Activated CD8-positive, alpha-beta memory T cell treated with anti-CD3 and anti-CD28 coated beads for 1 hour (primary cell): ENCODE results near the gene KATNA1.
"Not testable (repeated sequence)": the region's sequence is repeated elsewhere in the genome, so short reads cannot be mapped to it uniquely, and the experiment has no call there.

Source experiments
- DNase-seq, 2 donors: peaks; one replicate each; pipeline ENCODE4 v3.0.0-alpha.2; 2020; ENCODE audit warnings: low read depth in 1 of 2; ENCODE audit errors: extremely low read depth in 1 of 2

Gene KATNA1

GRCh38 chr6:149648148-149649145 is at the start of gene KATNA1:
Gene KATNA1, minus strand, starts transcription at chr6:149648714. Its CDS starts 10,167 bp downstream, at chr6:149638547.
- peak; percentile 51 to 78 for DNase-seq

- DNase-seq: no peak
Measured at GRCh38 chr6:149698175-149698574, 49.7 kb upstream of the KATNA1 start.

GRCh38 chr6:149696901-149697300 is 48.4 kb upstream of the KATNA1 start:
- DNase-seq: no peak

- no peak for DNase-seq
Measured at GRCh38 chr6:149694921-149695320, 46.4 kb upstream of the KATNA1 start.

GRCh38 chr6:149691201-149691600 is 42.7 kb upstream of the KATNA1 start:
- DNase-seq: no peak

- no peak for DNase-seq
Measured at GRCh38 chr6:149686230-149686629, 37.7 kb upstream of the KATNA1 start.

- no peak for DNase-seq
Measured at GRCh38 chr6:149683256-149683859, 34.8 kb upstream of the KATNA1 start.

- not testable (repeated sequence) for DNase-seq
Measured at GRCh38 chr6:149681845-149682244, 33.3 kb upstream of the KATNA1 start.

- DNase-seq: no peak
Measured at GRCh38 chr6:149681209-149681608, 32.7 kb upstream of the KATNA1 start.

- DNase-seq: no peak
Measured at GRCh38 chr6:149680503-149680902, 32.0 kb upstream of the KATNA1 start.

GRCh38 chr6:149672265-149672664 is 23.8 kb upstream of the KATNA1 start:
- DNase-seq: not testable (repeated sequence)

- DNase-seq: no peak
Measured at GRCh38 chr6:149660028-149660427, 11.5 kb upstream of the KATNA1 start.

GRCh38 chr6:149657441-149657840 is 8.9 kb upstream of the KATNA1 start:
- no peak for DNase-seq

- DNase-seq: no peak
Measured at GRCh38 chr6:149651056-149651455, 2.5 kb upstream of the KATNA1 start.

GRCh38 chr6:149646599-149646998 is 1.9 kb downstream of the KATNA1 start:
- DNase-seq: no peak

GRCh38 chr6:149642829-149643580 is 5.5 kb downstream of the KATNA1 start:
- no peak for DNase-seq

GRCh38 chr6:149636124-149636523 is 12.4 kb downstream of the KATNA1 start:
- no peak for DNase-seq

GRCh38 chr6:149634315-149634714 is 14.2 kb downstream of the KATNA1 start:
- DNase-seq: no peak

- no peak for DNase-seq
Measured at GRCh38 chr6:149628875-149629510, 19.5 kb downstream of the KATNA1 start.

- DNase-seq: no peak
Measured at GRCh38 chr6:149627672-149628071, 20.8 kb downstream of the KATNA1 start.

GRCh38 chr6:149615805-149616204 is 32.7 kb downstream of the KATNA1 start:
- DNase-seq: no peak
